ENCODE data around the gene CDS2.
A peak's percentile ranks its signal among the peaks of the same experiment; 100 is the strongest.
"Not testable (repeated sequence)": the region's sequence is repeated elsewhere in the genome, so short reads cannot be mapped to it uniquely, and the experiment has no call there.

The CDS2 gene

DNA sequence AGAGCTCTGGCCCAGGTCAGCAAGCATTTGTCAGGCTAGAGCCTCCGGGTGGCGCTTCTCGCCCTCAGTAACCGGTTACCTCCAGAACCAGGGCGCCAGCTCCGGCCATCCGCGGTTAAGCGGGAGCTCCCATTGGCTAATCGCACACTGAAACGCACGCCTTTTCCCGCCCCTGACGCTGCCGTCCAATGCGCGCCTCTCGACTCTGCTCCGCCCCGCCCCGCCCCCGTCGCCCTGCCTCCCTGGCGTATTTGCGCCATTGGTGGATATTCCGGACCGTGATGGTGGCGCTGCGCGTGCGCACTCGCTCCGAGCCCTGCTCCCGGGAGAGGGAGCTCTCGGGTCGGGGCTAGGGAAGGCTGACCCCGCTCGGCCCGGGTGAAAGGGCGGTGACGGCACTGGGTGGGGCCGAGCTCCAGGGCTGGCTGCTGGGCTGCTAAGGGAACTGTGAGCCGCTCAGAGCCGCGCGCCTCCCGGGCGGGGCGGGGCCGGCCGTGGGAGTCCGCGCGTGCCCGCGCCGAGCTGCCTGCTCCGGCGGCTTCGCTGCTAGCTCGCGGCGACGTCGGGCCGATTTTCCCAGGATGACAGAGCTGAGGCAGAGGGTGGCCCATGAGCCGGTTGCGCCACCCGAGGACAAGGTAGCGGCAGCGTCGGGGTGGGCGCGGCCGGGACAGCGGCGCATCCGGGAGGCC is at the start of gene CDS2:
Gene CDS2 (plus strand): TSS at position 497 of the 692 bp plus-strand sequence. CDS start 85 bp downstream, at position 582.
- peak; percentile 100 for DNase-seq

- DNase-seq, result peak; percentile 25
Measured at GRCh38 chr20:5077761-5078387, 48.9 kb upstream of the CDS2 start.

DNA sequence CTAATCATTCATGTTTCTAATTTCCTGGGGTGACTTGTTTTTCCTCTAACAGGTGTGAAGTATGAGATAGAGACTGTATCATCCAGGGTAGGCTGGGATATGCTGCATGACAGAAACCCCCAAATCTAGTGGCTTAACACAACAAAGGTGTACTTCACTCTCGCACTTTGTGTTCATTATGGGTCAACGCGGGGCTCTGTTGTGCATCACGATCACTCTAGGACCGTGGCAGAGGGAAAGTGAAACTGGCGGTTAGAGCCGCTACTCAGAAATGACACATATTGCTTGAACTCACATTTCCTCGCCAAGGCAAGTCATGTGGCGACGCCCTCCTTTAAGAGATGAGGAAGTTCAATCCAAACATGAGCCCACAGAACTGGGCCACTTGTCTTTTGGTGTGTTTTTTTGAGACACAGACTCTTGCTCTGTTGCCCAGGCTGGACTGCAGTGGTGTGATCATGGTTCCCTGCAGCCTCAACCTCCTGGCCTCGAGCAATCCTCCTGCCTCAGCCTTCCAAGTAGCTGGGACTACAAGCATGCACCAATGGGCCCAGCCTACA is 48.3 kb upstream of the CDS2 start:
- DNase-seq, result peak; percentile 87

- DNase-seq, result peak; percentile 47
Measured at GRCh38 chr20:5080384-5080877, 46.4 kb upstream of the CDS2 start.

DNA sequence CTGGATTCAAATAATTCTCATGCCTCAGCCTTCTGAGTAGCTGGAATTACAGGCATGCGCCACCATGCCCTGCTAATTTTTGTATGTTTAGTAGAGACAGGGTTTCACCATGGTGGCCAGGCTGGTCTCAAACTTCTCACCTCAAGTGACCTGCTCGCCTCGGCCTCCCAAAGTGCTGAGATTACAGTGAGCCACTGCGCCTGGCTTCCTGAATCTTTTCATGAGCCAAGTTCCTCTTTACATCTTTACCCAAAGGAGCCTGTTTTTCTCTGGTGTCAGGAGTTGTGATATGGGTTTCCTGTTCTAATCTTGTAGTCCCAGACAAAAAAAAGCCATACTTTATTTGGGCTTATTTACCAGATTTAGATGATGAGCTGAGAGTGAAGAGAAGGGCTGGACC is 41.4 kb upstream of the CDS2 start:
- no peak for DNase-seq

- DNase-seq, result no peak
Measured at GRCh38 chr20:5088688-5089087, 38.1 kb upstream of the CDS2 start.

GRCh38 chr20:5090191-5090590 is 36.6 kb upstream of the CDS2 start:
- no peak for DNase-seq

DNA sequence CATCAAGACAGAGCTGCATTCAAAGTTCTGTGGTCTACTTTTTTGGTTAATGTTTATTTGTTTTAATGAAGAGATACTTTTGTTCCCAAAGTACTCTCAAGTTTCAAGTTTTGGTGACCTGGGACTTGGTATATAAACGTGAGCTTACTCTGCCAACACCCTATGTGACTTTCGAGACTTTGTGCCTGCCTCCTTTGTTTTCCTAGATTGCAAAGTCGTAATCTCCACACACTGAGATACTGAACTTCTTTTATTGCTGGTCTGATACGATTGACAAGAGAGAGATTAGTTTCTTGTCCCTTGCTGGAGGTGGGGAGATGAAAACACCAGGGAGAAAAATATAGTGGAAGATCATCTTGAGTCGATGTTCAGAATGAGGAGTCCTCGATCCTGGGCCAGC is 34.9 kb upstream of the CDS2 start:
- DNase-seq, result no peak

GRCh38 chr20:5092765-5093339 is 34.0 kb upstream of the CDS2 start:
- DNase-seq, result no peak

- DNase-seq, result no peak
Measured at GRCh38 chr20:5095454-5095853, 31.4 kb upstream of the CDS2 start.

- DNase-seq, result no peak
Measured at GRCh38 chr20:5095931-5096330, 30.9 kb upstream of the CDS2 start.

GRCh38 chr20:5096463-5096862 is 30.3 kb upstream of the CDS2 start:
- no peak for DNase-seq

DNA sequence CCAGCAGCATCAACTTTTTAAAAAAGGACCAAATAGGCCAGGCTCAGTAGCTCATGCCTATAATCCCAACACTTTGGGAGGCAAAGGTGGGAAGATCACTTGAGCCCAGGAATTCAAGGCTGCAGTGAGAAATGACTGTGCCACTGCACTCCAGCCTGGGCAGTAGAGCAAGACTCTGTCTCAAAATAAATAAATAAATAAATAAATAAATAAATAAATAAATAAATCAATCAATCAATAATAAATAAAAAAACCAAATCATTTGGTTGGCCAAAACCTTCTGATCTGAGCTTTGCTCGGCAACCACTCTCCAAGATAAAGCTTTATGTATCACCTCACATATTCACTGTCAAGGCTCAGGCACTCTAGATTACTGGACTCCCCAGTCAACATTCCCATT is 27.8 kb upstream of the CDS2 start:
- DNase-seq, result not testable (repeated sequence)

GRCh38 chr20:5099909-5100308 is 26.9 kb upstream of the CDS2 start:
- DNase-seq, result not testable (repeated sequence)

DNA sequence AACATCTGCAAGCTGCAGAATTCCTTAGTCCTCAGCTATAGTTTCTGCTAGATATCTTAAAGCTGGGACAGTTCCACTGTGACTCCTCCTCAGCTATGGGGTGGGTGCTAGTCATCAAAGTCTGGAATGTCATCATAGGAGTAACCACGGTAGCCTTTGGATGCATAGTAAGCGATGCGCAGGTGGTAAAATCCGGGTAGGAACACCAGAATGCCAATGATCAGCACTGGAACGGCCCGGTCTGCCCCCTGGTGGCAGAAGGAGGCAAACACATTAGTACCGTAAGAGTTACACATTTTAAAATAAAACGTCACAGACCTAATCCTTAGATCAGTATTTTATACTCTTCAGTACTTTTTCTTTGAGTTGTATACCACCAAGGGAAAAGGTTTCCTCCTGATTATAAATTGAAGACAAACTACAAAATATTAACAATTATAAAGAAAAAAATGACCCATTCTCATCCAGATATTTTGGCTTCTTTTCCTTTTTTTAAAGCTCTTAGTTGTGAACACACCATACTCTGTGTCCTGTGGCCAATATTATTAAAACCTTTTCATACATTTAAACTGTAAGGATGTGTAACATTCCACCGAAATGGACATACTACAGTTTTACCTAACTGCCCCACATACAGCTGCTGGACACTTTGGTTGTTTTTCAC is 26.0 kb upstream of the CDS2 start:
- peak; percentile 68 for DNase-seq

GRCh38 chr20:5104479-5104878 is 22.3 kb upstream of the CDS2 start:
- DNase-seq, result no peak

DNA sequence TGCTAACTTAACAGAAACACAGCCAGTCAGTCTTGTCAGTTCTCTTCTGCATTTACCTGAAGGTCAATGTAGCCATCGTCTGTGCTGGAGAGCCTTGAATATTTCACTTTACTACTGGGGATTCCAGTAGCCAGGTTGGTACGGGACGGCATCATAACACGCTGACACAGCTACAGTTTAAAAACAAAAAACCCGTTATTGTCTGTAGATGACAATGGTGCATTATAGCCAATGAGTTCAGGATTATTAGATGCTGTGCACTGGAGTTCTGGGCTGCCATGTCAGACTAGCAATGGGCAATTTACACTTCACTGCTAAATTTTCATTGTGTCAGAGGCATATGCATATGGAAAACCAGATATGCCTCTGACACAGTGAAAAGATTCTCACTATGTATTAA is 17.5 kb upstream of the CDS2 start:
- no peak for DNase-seq

GRCh38 chr20:5113615-5113986 is 13.2 kb upstream of the CDS2 start:
- no peak for DNase-seq

- DNase-seq, result no peak
Measured at GRCh38 chr20:5114403-5114802, 12.4 kb upstream of the CDS2 start.

DNA sequence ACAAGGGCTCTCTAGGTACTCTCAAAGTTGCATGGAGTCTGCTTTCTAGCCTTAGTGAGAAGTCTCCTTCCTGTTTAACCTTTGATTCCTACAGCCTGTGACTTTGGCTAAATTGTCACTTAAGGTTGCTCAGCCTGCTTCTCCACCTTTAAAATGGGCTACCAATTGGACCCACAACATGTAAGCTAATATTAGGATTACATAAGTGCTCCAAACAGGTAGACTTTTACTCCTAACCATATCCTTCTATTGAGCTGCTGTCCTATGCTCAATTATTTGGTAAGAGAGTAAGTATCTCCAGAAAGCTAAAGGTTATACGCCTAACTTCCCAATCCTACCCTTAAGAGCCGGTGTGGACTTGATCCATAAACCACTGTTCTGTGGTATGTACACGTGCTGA is 9.9 kb upstream of the CDS2 start:
- DNase-seq, result no peak

DNA sequence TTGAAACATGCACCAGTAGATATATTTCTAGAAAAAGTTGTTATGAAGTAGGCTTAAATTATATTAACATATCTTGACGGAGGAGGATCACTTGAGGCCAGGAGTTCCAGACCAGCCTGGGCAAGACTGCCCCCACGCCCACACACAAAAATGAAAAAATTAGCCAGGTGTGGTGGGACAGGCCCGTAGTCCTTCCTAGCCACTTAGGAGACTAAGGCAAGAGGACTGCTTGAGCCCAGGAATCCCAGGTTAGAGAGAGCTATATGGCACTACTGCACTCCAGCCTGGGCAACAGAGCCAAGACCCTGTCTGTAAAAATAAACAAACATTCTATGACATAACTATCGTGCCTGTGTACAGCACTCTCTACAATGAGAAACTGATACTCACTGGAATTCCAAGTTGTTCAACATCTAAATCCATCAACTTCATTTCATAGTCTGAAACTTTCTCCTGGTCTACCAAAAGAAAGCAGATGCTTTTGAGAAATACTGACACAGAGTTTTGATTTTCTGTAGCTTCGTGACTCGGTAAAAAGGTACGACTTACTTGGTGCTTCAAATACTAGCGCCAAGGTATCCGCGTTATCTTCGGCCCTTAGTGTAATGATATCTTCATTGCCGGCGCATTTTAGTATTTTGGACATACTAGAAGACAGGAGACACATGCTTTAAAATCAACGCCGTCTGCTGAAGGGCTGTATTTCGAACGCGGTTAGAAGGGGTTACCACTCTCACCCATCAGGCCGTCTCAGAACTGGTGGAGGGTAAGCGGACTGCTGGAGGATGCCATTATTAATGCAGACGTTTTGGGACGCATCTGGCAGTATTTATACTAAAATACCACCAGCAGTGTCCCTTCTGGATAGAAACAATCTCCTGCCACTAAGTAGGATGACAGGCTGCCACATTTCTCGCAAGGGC is 8.3 kb upstream of the CDS2 start:
- DNase-seq, result no peak

GRCh38 chr20:5119143-5119434 is 7.7 kb upstream of the CDS2 start:
- no peak for DNase-seq
